HG03439 (cell line): ENCODE measurements around the gene SOS2.
A peak's percentile ranks its signal among the peaks of the same experiment; 100 is the strongest.

Experiments used
- ATAC-seq: cut with Tn5 transposase; IDR thresholded peaks from one replicate; pipeline ENCODE4 v1.9.1; 2021; ENCODE audit warnings: mild to moderate bottlenecking, moderate library complexity; ENCODE audit not compliant: unreplicated experiment

Gene SOS2

GRCh38 chr14:50116966-50117365, 114.4 kb downstream of the SOS2 start:
- no peak for ATAC-seq

- ATAC-seq, result peak; percentile 93
Observed at GRCh38 chr14:50116181-50116956, 115.0 kb downstream of the SOS2 start, which contains the start of gene VCPKMT. VCPKMT (minus strand) TSS chr14:50116572; CDS start chr14:50116552, 20 bp downstream.

- ATAC-seq, result no peak
Observed at GRCh38 chr14:50113381-50114035, 117.9 kb downstream of the SOS2 start.

GRCh38 chr14:50110323-50111037, 120.9 kb downstream of the SOS2 start:
- ATAC-seq, result no peak

DNA sequence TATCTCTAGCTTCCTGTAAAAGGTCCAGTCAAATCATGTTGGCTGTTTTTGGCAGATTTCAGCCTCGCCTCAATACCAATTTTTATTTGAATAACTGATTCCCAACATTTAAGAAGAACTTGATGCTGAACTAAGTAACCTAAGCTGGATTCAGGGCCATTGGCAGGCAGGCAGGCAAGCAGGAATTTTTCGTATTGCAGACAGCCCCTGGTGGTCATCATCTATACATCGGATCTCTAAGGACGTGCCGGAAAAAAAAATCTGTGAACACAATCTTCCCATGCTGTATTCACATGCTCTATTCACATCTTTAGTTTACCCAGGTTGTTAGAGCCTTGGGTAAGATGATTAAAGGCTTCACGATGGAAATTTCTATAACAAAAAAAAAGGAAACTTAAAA, 122.0 kb downstream of the SOS2 start:
- ATAC-seq, result no peak

- no peak for ATAC-seq
Observed at GRCh38 chr14:50107850-50108249, 123.5 kb downstream of the SOS2 start.

GRCh38 chr14:50106178-50106577, 125.2 kb downstream of the SOS2 start:
- no peak for ATAC-seq

DNA sequence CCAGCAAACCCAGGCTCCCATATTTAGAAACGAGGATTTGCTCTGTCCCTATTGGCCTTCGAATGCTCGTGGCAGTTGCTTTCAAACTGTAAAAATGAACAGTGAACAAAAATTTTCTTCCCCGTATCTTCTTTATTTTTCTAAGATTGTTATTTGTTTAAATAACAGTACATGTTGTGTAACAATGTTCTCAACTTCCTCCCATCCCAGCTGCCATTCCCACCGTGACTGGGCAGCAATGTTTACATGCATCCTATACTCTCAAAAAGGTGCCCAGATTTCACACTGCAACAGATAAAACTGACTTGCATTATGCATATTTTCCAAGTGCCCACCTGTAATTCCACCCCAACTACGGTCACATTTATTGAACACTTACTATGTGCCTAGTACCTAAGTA, 127.8 kb downstream of the SOS2 start:
- no peak for ATAC-seq

DNA sequence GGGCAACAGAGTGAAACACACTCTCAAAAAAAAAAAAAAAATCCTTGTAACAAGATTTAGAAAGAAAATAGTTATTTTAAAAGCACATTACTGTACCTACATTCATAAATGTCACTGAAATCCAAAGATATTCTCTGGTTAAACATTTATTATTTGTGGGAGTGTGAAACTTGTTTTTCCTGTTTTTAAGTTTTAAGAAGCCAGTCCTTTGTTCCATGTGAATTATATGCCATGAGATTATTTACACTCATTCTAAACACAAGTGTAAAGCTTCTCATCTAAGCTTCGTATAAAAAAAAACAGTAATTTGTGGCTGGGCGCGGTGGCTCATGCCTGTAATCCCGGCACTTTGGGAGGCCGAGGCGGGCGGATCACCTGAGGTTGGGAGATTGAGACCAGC, 130.0 kb downstream of the SOS2 start:
- ATAC-seq, result no peak

DNA sequence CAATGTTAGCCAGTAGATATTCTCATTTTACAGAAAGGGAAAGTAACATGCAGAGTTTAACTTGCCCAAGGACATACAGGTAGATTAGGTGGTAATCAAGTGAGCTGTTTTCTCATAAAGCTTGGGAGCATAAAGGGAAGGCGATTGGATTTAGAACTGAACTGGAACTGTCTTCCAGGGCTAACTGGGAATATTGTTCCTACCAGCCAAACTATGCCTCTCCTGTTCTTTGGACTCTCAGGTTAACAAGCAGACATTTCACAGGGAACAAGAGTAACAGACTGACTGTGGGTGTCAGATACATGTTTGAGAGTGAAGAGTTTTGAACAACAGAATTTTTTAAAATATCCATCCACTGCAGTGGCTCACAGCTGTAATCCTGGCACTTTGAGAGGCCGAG, 130.6 kb downstream of the SOS2 start:
- ATAC-seq, result no peak

GRCh38 chr14:50099335-50099734, 132.0 kb downstream of the SOS2 start:
- ATAC-seq, result no peak

GRCh38 chr14:50095895-50096294, 135.5 kb downstream of the SOS2 start:
- no peak for ATAC-seq

GRCh38 chr14:50094056-50094755, 137.2 kb downstream of the SOS2 start:
- no peak for ATAC-seq

DNA sequence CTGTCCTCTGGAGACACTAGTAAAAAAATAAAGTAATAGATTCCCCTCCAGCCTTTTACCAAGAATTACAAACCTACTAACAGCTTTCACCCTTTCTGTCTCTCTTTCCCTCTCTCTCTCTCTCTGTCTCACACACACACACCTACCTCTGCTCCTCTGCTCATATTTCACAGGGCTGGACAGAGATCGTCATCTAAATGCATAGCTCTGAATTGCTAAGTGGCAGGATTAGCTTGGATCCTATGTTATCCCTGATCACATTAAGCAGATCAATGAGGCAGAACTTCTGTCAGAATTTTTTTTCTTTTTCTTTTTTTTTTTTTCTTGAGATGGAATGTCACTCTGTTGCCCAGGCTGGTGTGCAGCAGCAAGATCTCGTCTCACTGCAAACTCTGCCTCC, 137.9 kb downstream of the SOS2 start:
- no peak for ATAC-seq

DNA sequence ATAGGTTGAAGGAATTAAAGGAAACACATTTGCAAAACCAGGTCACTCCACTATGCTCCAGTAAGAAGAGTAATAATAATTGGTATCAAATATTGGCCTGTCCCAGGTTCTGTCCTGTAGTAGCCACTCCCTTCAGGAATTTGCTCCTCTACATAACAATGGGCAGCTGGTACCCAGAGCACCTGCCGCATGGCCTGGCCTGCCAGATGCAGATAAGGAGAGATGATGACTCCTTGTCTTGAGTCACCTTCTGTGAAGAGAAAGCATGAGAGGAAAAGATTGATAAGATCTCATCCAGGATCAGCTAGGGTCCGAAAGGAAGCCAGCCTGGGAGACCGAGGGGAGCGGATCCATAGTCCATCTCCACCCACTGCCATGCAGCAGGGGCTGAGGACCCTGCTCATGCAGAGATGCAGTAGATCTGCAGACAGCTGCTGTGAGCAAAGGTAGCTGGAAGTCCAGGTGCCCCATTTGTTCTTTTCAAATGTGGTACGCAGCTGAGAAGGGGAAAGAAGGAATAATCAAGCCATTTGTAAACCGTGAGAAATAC, 139.3 kb downstream of the SOS2 start:
- ATAC-seq, result no peak

DNA sequence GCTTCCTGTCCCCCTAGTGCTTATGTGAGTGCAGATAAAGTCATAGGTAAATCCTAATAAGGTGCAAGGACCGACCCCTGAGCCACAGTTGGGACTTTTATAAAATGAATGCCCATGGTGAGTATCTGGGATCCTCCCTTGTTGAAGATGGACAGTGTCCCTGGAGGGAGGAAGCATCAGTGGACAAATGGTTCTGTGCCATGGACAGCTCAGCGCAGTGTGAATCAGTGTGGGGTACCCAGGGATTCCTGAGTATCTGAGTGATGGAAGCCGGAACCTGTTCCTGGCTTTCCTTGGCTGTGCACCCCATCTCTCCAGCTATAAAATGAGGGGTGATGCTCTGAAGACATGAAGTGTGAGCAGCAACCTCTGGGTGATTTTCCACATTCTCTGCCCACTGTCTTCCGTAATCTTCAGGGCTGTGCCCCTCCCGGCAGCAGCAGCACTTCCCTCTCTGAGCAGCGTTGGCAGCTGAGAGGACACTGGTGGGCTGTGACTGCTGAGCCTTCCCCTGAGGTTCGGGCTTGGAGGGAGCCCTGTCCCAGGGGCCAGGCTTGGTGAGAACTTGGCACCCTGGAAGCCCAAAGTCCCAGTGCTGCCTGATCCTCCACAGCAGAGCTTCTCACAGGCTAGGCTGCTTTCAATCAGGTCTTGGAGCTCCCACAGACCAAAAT, 140.0 kb downstream of the SOS2 start:
- no peak for ATAC-seq

DNA sequence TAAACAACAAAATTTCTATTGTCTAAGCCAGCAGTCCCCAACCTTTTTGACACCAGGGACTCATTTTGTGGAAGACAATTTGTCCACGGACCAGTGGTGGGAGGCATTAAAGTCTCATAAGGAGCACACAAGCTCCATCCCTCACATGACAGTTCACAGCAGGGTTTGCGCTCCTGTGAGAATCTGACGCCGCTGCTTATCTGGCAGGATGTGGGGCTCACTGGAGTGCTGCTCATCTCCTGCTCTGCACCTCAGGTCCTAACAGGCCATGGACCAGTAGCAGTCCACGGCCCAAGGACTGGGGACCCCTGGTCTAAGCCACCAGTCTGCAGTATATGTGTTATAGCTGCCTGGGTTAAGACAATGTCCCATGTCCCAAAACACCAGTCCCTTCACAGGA, 142.2 kb downstream of the SOS2 start:
- ATAC-seq, result no peak

- ATAC-seq, result no peak
Observed at GRCh38 chr14:50088731-50089130, 142.6 kb downstream of the SOS2 start.

DNA sequence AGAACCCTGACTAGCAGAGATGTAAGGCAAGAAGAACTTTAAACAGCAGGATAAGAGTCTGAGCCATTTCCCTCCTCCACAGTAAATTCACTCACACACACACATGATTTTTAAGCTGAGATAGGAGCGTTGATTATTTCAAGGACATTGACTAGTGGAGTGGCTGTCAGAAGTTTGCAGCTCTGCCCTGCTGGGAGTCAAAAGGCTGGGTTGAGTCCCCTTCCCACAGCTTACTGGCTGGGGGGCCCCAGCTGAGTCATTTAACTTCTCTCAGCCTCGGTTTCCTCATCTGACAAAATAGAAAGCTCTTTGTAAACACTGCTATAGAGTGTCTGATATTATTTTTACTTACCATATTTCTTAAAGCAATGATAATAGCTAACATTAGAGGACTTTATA, 143.3 kb downstream of the SOS2 start:
- ATAC-seq, result no peak

GRCh38 chr14:50087341-50088116, 143.8 kb downstream of the SOS2 start:
- no peak for ATAC-seq
